GM18870 (cell line): ENCODE measurements around the gene PPTC7.
"Not testable (repeated sequence)": the region's sequence is repeated elsewhere in the genome, so short reads cannot be mapped to it uniquely, and the experiment has no call there.

ENCODE experiments used
- ATAC-seq: cut with Tn5 transposase; IDR thresholded peaks from one replicate; pipeline ENCODE4 v1.9.1; 2021; ENCODE audit warnings: moderate library complexity; ENCODE audit not compliant: unreplicated experiment

PPTC7 gene

GRCh38 chr12:110537605-110538409 lies 45.3 kb downstream of the PPTC7 start:
- ATAC-seq: no peak

GRCh38 chr12:110536834-110537604 lies 46.1 kb downstream of the PPTC7 start:
- no peak for ATAC-seq

GRCh38 chr12:110534811-110535210 lies 48.3 kb downstream of the PPTC7 start:
- no peak for ATAC-seq

GRCh38 chr12:110533607-110534006 lies 49.5 kb downstream of the PPTC7 start:
- no peak for ATAC-seq

GRCh38 chr12:110532644-110533043 lies 50.5 kb downstream of the PPTC7 start:
- no peak for ATAC-seq

GRCh38 chr12:110531741-110532333 lies 51.3 kb downstream of the PPTC7 start:
- ATAC-seq: peak; percentile 86

GRCh38 chr12:110530511-110530910 lies 52.6 kb downstream of the PPTC7 start:
- ATAC-seq: no peak

GRCh38 chr12:110528277-110528839 lies 54.8 kb downstream of the PPTC7 start:
- no peak for ATAC-seq

GRCh38 chr12:110520876-110521712 lies 62.0 kb downstream of the PPTC7 start:
- ATAC-seq: not testable (repeated sequence)

GRCh38 chr12:110518014-110518413 lies 65.1 kb downstream of the PPTC7 start:
- not testable (repeated sequence) for ATAC-seq

- no peak for ATAC-seq
Measured at GRCh38 chr12:110516995-110517394, 66.1 kb downstream of the PPTC7 start.

- no peak for ATAC-seq
Measured at GRCh38 chr12:110514363-110514762, 68.8 kb downstream of the PPTC7 start.

GRCh38 chr12:110513842-110514241 lies 69.3 kb downstream of the PPTC7 start:
- no peak for ATAC-seq

- no peak for ATAC-seq
Measured at GRCh38 chr12:110508071-110508586, 75.0 kb downstream of the PPTC7 start.

GRCh38 chr12:110505332-110505731 lies 77.8 kb downstream of the PPTC7 start:
- ATAC-seq: no peak

- ATAC-seq: no peak
Measured at GRCh38 chr12:110503432-110503831, 79.7 kb downstream of the PPTC7 start.

GRCh38 chr12:110501752-110502738 lies 81.1 kb downstream of the PPTC7 start, which contains the start of the genes RAD9B and VPS29:
RAD9B (plus strand) TSS chr12:110502331; CDS start chr12:110502338, 7 bp downstream.
VPS29 (minus strand) TSS chr12:110502111; CDS start chr12:110502051, 60 bp downstream.
- peak; percentile 85 for ATAC-seq

- ATAC-seq: peak; percentile 21
Measured at GRCh38 chr12:110501399-110501751, 81.7 kb downstream of the PPTC7 start.
